K562 (cell line): Measurements from ENCODE around the gene LONRF3. TPM values are rescaled to one million over a fixed set of nuclear protein-coding genes. Genes with fewer than 3 reads are reported as not detected.

ENCODE experiments used
- C11orf30 ChIP-seq: fragments of 450-650 bp; IDR thresholded peaks from 2 replicates; pipeline ENCODE4 v1.6.1; 2016; ENCODE audit warnings: low read depth, mild to moderate bottlenecking
- CHD1 ChIP-seq: fragments of 200-600 bp; sonication (generic); IDR thresholded peaks from one replicate; pipeline ENCODE4 v1.6.1; 2012; ENCODE audit warnings: mild to moderate bottlenecking, moderate library complexity, low read length, inconsistent platforms
- DEAF1 ChIP-seq: fragments of 450-650 bp; formaldehyde crosslinking; IDR thresholded peaks from 2 replicates; pipeline ENCODE4 v1.4.0; 2020; ENCODE audit warnings: mild to moderate bottlenecking, moderate library complexity
- E2F4 ChIP-seq: sonication (generic); formaldehyde crosslinking; IDR thresholded peaks from 2 replicates; pipeline ENCODE4 v1.8.0; 2022; ENCODE audit warnings: mild to moderate bottlenecking, low read depth, missing genetic modification reagents
- ESRRA ChIP-seq: fragments of 450-650 bp; IDR thresholded peaks from 2 replicates; pipeline ENCODE4 v1.6.1; 2014; ENCODE audit warnings: low read depth, mild to moderate bottlenecking, moderate library complexity, borderline replicate concordance
- ETV5 ChIP-seq: sonication (generic); formaldehyde crosslinking; IDR thresholded peaks from 2 replicates; pipeline ENCODE4 v1.4.0; 2020; ENCODE audit warnings: low read depth, mild to moderate bottlenecking, missing genetic modification reagents
- GABPB1 ChIP-seq: sonication (generic); formaldehyde crosslinking; IDR thresholded peaks from 2 replicates; pipeline ENCODE4 v1.8.0; 2022; ENCODE audit warnings: mild to moderate bottlenecking, missing genetic modification reagents
- KAT2B ChIP-seq: IDR thresholded peaks from one replicate; pipeline ENCODE4 v1.6.1; 2012; ENCODE audit warnings: low read depth, mild to moderate bottlenecking, control low read depth, inconsistent platforms, low read length, moderate library complexity
- KLF13 ChIP-seq: fragments of 450-650 bp; IDR thresholded peaks from 2 replicates; pipeline ENCODE4 v1.6.1; 2016; ENCODE audit warnings: missing genetic modification characterization, low read depth, mild to moderate bottlenecking, missing compliant biosample characterization, moderate library complexity, borderline replicate concordance
- LARP7 ChIP-seq: fragments of 450-650 bp; IDR thresholded peaks from 2 replicates; pipeline ENCODE4 v1.6.1; 2016
- PRMT5 ChIP-seq: sonication (generic); formaldehyde crosslinking; IDR thresholded peaks from 2 replicates; pipeline ENCODE4 v1.5.0; 2020; ENCODE audit warnings: missing genetic modification reagents
- RBM34 ChIP-seq: fragments of 200-400 bp; formaldehyde crosslinking; IDR thresholded peaks from 2 replicates; pipeline ENCODE4 v1.6.1; 2018; ENCODE audit warnings: low read length, borderline replicate concordance; ENCODE audit not compliant: insufficient read depth
- ZBTB40 ChIP-seq, 2 experiments: fragments of 450-650 bp in 1 of 2; sonication (generic) in 1 of 2; formaldehyde crosslinking in 1 of 2; IDR thresholded peaks; 2 replicates each; pipeline versions ENCODE4 v1.7.1 to v1.9.0; 2016 to 2022; ENCODE audit warnings: inconsistent platforms in 1 of 2, mild to moderate bottlenecking in 1 of 2, missing genetic modification reagents in 1 of 2
- ZBTB43 ChIP-seq: sonication (generic); formaldehyde crosslinking; IDR thresholded peaks from 2 replicates; pipeline ENCODE4 v1.8.0; 2023; ENCODE audit warnings: mild to moderate bottlenecking, missing genetic modification reagents
- ZNF695 ChIP-seq: fragments of 450-650 bp; formaldehyde crosslinking; IDR thresholded peaks from 2 replicates; pipeline ENCODE4 v1.4.0; 2020; ENCODE audit warnings: mild to moderate bottlenecking, moderate library complexity
- polyA plus RNA-seq, 8 experiments: library from polyadenylated mRNA; depleted of rRNA in 4 of 8; stranded (reverse) in 5 of 8; unstranded in 3 of 8; fragments of >200 nt; fragmentation: Nextera tagmentation in 2 of 8; fragmentation: Illumina TruSeq in 1 of 8; extraction: Ambion mirVana in 2 of 8; extraction: Trizol in 1 of 8; gene quantifications; 2 replicates each; pipeline versions ENCODE4 v1.2.1 to v1.2.3, GENCODE V29; 2011 to 2014; ENCODE audit warnings: inconsistent platforms in 1 of 8, missing spikeins in 1 of 8
- total RNA-seq, 7 experiments: library from RNA; depleted of rRNA in 6 of 7; stranded (reverse); fragments of >200 nt in 6 of 7; fragmentation: Illumina TruSeq in 2 of 7; extraction: Trizol in 2 of 7; gene quantifications; 2 replicates each; pipeline versions ENCODE4 v1.2.1 to v1.2.3, GENCODE V29; 2011 to 2021; ENCODE audit warnings: low replicate concordance in 1 of 7

LONRF3 gene
- total and polyA plus RNA-seq, 9 of the 15 experiments (the other 6 are each of a cell fraction or from before 2014, with no cell fraction given), result 1.3 to 22.0 (median 8.7) TPM

GRCh38 chrX:118948270-118948669 lies 26.1 kb upstream of the LONRF3 start (continued):
- TF ChIP-seq KLF13 (tag) (no peak), ZBTB40 (IDR thresholded peaks at IDR 0.05) (no peak), ZBTB40 (CRISPR knock-in tag; IDR thresholded peaks at IDR 0.05) (no peak), ZBTB43 (CRISPR knock-in tag) (no peak), ZNF695 (CRISPR knock-in tag) (no peak), E2F4 (CRISPR knock-in tag) (no peak), DEAF1 (no peak), ETV5 (no peak), GABPB1 (no peak), PRMT5 (CRISPR knock-in tag) (no peak), ESRRA (peak; percentile 72; the same call in 1 of the 2 replicates), LARP7 (no peak), RBM34 (no peak), CHD1 (no peak), KAT2B (no peak), C11orf30 (no peak)
- TF ChIP-seq, all 486 proteins: peak for 53
